ENCODE results near the gene DNAI1. TPM values are rescaled to one million over a fixed set of nuclear protein-coding genes. Genes with fewer than 3 reads are reported as not detected.

Gene DNAI1
- total RNA-seq, 2 donors from 2014 or later: not detected

DNA sequence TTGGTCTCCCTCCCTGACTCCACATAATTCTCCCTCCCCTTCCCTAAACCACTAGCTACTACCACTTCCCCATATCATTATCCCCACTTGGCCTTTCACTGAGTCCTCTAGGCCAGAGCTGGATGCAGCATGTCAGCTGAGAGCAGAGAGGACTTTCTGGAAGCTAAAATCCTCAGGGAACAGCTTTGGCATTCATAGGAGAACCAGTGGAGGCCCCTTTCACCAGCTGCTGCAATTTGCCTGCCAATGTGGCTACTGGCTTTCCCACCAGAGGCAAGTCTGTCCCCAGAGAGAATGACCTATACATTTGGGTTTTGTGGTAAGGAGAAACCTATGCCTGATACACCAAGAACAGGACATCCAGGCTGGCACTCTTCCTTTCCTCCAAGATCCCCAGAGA is 14.6 kb upstream of the DNAI1 start:
- TF ChIP-seq, protein P1, sequence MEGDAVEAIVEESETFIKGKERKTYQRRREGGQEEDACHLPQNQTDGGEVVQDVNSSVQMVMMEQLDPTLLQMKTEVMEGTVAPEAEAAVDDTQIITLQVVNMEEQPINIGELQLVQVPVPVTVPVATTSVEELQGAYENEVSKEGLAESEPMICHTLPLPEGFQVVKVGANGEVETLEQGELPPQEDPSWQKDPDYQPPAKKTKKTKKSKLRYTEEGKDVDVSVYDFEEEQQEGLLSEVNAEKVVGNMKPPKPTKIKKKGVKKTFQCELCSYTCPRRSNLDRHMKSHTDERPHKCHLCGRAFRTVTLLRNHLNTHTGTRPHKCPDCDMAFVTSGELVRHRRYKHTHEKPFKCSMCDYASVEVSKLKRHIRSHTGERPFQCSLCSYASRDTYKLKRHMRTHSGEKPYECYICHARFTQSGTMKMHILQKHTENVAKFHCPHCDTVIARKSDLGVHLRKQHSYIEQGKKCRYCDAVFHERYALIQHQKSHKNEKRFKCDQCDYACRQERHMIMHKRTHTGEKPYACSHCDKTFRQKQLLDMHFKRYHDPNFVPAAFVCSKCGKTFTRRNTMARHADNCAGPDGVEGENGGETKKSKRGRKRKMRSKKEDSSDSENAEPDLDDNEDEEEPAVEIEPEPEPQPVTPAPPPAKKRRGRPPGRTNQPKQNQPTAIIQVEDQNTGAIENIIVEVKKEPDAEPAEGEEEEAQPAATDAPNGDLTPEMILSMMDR (IDR thresholded peaks at IDR 0.05): no peak
- intact Hi-C loops (cut with DNase I): no loop called here

DNA sequence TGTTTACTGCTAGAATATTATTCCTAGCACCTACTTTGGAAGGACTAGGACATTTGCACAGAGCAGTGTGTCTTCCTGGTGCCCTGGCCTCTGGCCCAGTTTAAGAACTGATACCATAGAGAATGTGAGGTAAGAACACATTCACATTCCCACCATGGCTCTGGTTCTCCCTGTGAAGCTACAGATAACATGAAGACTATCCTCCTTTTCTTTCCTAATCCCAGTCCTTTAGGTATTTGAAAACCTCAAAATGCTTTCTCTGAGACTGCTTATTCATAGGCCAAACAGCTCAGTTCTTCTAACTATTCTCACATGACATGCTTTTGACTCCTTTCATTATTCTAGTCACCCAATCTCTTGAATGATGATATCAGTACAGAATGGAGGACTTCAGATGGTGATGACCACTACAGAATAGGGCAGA is 12.1 kb upstream of the DNAI1 start:
- H3K9me3 ChIP-seq: no peaks in the 10 kb centered on the region
- no peaks in the 10 kb centered on the region for H3K4me1 ChIP-seq
- no peak for DNase-seq
- H3K27me3 ChIP-seq: no peaks in the 10 kb centered on the region
- no peak overlapping the region for H3K9ac ChIP-seq (ENCODE audit: low read depth in 2 of 2, low read length in 2 of 2)
- intact Hi-C loops (cut with DNase I): no loop called here
- no peak overlapping the region for H3K27ac ChIP-seq
- no peaks in the 10 kb centered on the region for H3K36me3 ChIP-seq
- no peak overlapping the region for H3K4me3 ChIP-seq
- TF ChIP-seq, protein P1 (IDR thresholded peaks at IDR 0.05): no peak

More for the DNA sequence above, 14.6 kb upstream of the DNAI1 start:
- Histone ChIP-seq H3K9ac (ENCODE audit: low read depth in 2 of 2, low read length in 2 of 2) (no peak overlapping the region), H3K36me3 (no peaks in the 10 kb centered on the region), H3K4me1 (no peaks in the 10 kb centered on the region), H3K9me3 (no peaks in the 10 kb centered on the region), H3K4me3 (no peak overlapping the region), H3K27ac (no peak overlapping the region), H3K27me3 (no peaks in the 10 kb centered on the region)
- DNase-seq: no peak

DNA sequence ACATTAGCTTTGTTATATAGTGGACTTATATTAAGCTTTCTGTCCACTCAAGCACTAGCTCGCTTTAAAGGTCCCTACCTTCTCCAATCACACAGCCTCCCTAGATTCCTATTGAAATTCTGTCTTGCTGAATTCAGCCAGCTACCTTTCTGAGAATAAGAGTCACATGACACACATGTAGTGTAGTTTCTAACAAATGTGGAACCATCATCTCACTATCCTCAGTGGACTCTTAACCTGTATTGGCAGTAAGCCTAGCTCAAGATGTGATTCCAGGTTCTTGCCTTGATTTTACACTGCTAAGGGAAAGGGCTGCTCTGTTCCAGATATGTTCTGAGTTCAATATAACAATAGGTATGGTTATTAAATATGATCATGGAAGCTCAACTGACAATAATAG is 11.7 kb upstream of the DNAI1 start:
- H3K4me3 ChIP-seq: no peak overlapping the region
- intact Hi-C loops (cut with DNase I): no loop called here
- H3K4me1 ChIP-seq: no peaks in the 10 kb centered on the region
- no peak for DNase-seq
- TF ChIP-seq, protein P1 (IDR thresholded peaks at IDR 0.05): no peak
- H3K27ac ChIP-seq: no peak overlapping the region
- no peaks in the 10 kb centered on the region for H3K36me3 ChIP-seq
- H3K9ac ChIP-seq (ENCODE audit: low read depth in 2 of 2, low read length in 2 of 2): no peak overlapping the region
- no peaks in the 10 kb centered on the region for H3K9me3 ChIP-seq
- no peaks in the 10 kb centered on the region for H3K27me3 ChIP-seq

DNA sequence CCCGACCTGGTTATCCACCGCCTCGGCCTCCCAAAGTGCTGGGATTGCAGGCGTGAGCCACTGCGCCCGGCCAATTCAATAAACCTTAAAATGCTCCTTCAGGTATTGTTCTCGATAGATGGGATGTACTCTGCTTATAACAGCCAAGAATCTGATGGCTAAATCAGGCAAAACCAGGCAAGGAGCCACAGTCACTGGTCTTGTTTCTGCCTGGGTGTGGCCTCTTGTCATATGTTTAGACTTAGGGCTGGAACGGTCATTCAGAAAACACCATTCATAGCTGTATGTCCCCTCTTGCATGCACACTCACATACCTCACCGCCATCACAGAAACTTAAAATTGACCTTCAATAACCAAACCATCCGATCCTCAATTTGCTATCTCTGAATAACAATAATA is 8.0 kb upstream of the DNAI1 start:
- Histone ChIP-seq H3K27me3 (no peaks in the 10 kb centered on the region), H3K4me1 (no peaks in the 10 kb centered on the region), H3K36me3 (no peaks in the 10 kb centered on the region), H3K4me3 (no peak overlapping the region), H3K9me3 (no peaks in the 10 kb centered on the region), H3K9ac (ENCODE audit: low read depth in 2 of 2, low read length in 2 of 2) (no peak overlapping the region), H3K27ac (no peak overlapping the region)
- TF ChIP-seq, protein P1 (IDR thresholded peaks at IDR 0.05): no peak
- DNase-seq: no peak
- intact Hi-C loops (cut with DNase I): no loop called here

DNA sequence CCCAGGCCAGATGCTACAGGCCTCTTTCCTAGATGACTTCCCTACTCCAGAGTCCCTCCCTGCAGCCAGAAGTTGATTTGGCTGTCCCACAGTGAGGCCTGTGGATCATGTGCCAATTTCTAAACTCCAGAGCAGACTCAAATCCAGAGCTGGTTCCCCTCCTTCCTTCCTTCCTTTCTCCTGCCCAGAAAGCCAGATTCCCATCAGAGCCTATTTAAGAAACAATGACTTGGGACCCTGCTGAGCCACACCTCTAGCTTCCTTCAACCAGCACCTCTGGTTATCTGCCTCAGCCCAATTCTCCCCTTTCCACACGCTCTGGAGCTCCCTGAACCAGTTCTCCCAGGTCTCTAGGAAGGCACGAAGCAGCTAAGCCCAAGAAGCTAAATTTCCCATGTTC is 7.5 kb upstream of the DNAI1 start:
- no peak overlapping the region for H3K27ac ChIP-seq
- TF ChIP-seq, protein P1 (IDR thresholded peaks at IDR 0.05): no peak
- no peak overlapping the region for H3K9ac ChIP-seq (ENCODE audit: low read depth in 2 of 2, low read length in 2 of 2)
- no peaks in the 10 kb centered on the region for H3K4me1 ChIP-seq
- no peaks in the 10 kb centered on the region for H3K27me3 ChIP-seq
- DNase-seq: no peak
- H3K36me3 ChIP-seq: no peaks in the 10 kb centered on the region
- no peaks in the 10 kb centered on the region for H3K9me3 ChIP-seq
- intact Hi-C loops (cut with DNase I): no loop called here
- H3K4me3 ChIP-seq: no peak overlapping the region

DNA sequence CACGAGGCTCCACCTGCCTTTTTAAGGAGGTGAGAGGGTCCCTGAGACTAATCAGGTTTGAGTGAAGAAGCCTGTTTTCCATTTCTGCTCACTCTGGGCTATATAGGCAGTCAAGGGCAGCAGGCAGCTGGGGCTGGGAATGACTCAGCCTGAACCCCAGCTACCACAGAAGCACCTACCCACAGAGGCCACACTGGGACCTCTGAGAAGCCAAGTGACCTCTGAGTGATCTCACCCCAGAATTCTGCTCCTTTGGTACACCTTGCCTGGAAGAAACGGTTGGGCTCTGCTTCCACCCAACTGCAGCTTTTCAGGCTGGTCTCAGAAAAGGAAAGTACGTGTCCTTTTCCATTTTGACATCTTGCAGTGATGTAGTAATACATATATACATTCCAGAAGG is 7.1 kb upstream of the DNAI1 start:
- Histone ChIP-seq H3K4me1 (no peaks in the 10 kb centered on the region), H3K27ac (no peak overlapping the region), H3K9ac (ENCODE audit: low read depth in 2 of 2, low read length in 2 of 2) (no peak overlapping the region), H3K27me3 (no peaks in the 10 kb centered on the region), H3K36me3 (no peaks in the 10 kb centered on the region), H3K4me3 (no peak overlapping the region), H3K9me3 (no peaks in the 10 kb centered on the region)
- TF ChIP-seq, protein P1 (IDR thresholded peaks at IDR 0.05): no peak
- no peak for DNase-seq
- intact Hi-C loops (cut with DNase I): no loop called here
